SIG-M5 treated with dmso at 0.1 percent for 504 hours (cell line): ENCODE measurements around the gene MPPED1.

Experiments used
- DNase-seq: peaks from one replicate; lab custom pipeline; 2025; ENCODE audit not compliant: unreplicated experiment; lab: John Stamatoyannopoulos, UW

Gene MPPED1

DNA sequence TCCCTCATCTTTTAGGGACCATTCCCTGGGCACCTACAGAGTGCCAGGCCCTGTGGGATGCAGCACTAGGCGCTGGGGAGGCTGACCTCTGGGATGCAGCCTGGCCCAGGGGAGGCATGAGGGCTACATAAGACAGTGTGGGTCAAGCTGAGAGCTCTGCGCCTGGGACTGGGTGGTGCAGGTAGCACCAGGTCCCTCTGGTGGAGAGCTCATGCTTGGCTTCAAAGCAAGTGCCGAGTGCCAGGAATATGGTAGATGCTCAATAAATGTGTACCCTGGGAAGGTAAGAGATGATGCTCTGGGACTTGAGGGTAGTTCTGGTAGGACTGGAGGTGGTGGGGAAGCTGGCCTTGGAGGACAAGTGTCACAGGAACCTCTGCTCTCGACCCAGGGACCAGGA lies 2.0 kb upstream of the MPPED1 start:
- no peak for DNase-seq

GRCh38 chr22:43411040-43411868 lies 560 bp upstream of the MPPED1 start:
- no peak for DNase-seq

DNA sequence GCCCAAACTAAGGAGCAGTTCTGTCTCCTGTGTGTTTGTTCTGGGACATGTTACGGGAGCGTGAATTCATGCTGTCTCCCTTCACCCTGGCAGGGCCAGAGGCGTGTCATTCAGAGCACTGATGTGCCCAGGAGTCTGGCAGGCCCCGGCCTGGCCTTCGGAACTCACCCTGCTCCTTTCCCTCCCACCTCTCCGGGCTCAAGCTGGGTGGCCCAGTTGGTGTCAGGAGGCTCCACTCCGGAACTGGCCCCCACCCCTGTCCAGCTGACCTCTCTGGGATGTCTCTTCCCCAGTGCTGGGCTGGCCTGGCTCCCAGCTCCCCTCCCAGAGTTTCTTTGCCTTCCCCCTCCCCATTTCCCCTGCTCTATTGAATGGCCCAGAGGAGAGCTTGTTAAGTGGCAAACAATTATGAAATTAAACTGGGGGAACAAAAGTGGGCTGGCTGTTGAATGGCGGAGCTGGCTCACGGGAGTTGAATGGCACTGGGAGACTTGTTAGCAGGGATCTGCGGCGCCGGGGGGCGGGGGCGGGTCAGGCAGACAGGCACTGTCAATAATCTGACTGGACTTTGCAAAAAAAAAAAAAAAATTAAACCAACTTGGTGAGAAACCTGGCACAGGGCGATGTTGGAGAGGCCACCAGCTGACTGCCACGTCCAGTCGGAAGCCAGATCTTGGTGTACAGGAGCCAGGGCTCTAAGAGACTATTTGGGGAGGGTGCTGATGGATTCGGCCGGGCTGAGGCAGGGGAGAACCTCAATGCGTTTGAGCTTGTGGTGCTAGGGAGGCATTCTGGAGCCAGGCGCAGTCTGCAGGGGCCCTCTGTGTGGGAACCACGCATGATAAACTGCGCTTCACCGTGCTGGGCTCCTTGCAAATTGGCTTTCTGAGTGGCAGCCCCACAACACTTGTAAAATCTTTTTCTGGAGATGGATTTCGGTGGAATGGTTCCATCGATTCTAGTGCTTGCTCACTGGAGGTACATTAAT lies 1.3 kb downstream of the MPPED1 start:
- DNase-seq: no peak

GRCh38 chr22:43413826-43414225 lies 2.0 kb downstream of the MPPED1 start:
- DNase-seq: no peak

- no peak for DNase-seq
These were observed 3.9 kb downstream of the MPPED1 start for GRCh38 chr22:43415681-43416080.

DNA sequence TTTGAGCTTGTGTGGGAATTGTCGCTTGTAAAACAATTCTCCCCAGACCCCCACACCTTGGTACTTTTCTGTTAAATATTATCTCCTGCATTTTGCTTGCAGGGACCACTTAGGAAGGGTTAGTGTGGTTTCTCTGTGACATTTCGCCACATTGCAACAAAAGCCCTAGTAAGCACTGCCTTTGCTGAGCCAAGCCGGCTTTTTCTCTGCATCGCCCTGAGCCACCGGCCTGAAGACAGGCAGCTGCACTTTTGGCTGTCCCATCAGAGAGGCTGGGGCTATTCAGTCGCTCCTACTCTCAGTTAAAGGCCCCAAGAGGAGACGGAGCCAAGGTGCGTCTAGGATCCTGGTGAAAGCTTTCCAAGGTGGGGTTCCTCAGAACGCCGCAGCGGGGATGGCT lies 5.7 kb downstream of the MPPED1 start:
- DNase-seq: no peak

DNA sequence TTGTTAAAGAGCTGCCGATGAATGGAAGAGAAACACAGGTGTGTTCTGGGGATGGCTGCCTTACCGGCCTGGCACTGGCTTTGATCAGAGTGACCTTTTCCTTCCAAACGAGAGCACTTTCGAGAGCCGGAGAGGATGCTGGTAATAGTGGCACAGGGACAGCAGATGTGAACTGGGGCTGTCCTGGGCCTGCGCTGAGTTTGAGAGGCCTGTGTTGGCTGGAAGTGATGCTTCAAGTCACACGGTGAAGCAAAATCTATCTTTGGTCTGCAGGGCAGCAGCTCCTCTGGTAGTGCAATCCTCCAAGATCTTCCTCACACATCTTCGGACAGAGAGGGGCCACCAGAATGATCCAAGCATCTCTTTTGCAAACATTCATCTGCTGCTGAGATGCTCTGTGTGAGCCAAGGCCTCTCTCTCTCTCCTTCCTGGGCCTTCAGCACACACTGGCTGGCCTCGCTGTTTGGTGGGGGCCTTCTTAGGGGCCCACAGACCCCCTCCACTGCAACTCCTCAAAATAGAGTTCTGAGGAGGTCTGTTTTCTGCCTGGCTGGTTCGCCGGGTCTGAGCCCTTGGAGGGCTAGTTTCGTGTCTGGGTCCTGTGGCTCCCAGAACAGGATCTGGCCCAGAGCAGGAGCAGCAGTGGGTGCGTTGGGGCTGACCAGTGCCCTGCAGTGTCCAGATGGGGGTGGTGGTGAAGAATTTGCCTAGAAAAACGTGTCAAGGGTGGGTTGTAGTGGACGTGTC lies 6.4 kb downstream of the MPPED1 start:
- DNase-seq: no peak

DNA sequence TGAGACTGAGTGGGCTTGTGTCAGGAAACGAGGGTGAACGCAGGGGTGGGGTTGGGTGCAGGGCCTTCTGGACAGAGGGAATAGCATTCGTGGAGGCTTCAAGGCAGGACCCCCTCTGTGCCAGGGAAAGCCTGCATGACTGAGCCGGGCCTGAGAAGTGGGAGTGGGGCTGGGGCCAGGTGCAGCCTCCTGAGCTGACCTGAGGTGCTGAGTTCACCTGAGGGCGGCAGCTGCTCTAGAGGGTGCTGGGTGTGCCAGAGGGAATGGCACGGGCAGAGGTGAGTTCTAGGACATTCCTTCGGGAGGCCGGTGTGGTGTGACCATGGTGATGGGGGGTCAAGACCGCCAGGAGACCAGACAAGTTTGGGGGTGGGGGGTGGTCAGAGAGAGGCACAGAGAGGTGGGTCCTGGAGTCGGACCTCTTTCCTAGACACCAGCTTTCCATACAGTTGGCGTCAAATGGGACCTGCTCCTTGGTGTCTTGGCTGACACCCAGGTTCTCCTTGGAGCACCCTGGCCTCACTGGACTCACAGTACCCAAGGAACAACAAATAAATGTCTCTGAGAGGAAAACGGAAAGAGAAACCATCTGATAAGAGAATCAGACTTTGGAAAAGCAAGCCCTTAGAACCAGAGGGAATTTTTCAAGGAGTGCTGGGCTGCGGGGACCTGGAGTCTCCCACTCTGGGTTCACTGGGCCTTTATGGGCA lies 7.7 kb downstream of the MPPED1 start:
- no peak for DNase-seq

GRCh38 chr22:43421046-43421665 lies 9.3 kb downstream of the MPPED1 start:
- DNase-seq: no peak

GRCh38 chr22:43421914-43422615 lies 10.3 kb downstream of the MPPED1 start:
- no peak for DNase-seq

DNA sequence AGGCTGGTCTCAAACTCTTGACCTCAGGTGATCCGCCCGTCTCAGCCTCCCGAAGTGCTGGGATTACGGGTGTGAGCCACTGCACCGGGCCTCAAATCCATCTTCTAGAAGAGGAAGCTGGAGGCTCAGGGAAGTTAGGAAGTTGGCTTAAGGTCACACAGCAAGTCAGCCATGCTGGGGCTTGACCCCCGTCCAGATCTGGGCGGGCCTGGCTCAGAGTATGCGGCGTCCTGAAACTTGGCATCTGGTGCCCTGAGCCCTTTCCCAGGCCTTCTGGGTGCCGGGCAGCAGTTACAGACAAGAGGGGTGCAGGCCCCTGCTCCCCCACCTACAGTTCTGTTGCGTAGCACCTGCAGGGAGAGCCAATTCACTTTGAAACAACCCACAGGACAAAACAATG lies 11.2 kb downstream of the MPPED1 start:
- DNase-seq: no peak

DNA sequence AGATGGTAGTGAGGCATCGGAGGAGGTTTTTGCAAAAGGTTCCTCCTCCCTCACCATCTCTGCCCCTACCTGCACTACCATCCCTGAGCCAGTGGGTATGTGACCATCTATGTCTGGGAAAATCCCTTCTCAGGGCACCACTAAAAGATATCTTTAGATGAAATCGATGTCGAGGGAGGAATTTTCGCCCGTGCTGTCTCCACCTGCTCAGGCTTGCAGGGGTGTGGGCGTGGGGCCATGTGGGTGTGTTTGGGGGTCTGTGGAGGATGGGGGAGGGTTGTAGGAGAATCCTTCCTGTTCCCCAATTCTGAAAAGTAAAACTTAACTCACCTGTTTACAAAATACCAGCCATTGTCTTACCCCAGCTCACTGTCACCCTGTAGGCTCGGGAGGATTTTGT lies 12.4 kb downstream of the MPPED1 start:
- no peak for DNase-seq

- no peak for DNase-seq
These were observed 13.1 kb downstream of the MPPED1 start for GRCh38 chr22:43424666-43425630.

DNA sequence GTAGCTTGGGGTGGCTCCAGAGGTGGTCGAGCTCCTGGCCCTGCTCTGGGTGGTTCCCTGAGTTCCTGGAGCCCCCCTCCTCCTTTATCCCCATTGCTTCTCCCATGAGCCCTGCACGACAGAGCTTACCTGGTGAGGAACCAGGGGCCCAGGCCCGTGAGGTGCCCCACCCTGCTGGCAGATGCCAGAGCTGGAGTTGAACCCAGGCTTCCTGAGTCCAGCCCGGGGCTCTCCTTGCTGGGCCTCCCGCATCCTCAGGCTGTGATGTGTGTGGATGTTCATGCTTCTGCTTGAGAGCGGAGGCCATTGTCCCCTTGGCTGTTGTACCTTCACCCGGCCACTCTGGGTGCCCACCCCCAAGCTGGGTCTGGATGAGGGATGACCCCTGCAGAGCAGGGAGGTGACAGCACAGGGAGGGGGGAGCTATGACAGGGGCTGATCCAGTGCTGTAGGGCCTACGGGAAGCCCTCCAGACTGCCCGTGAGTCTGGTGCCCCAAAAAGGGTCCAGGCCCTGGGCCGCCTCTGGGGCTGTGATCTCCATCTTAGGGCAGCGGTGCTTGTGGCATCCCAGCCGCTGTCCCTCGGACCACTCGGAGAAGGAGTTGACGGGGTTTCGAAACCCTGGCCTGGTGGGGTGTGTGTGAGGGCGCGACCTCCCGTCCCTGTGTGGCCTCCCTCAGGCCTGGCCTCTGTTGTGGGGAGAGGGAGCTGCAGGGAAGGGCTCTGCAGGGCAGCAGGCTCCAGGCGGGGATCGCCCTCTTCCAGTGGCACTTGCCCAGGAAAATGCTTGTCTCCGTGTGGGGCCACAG lies 14.4 kb downstream of the MPPED1 start:
- DNase-seq: no peak

- no peak for DNase-seq
These were observed 15.0 kb downstream of the MPPED1 start for GRCh38 chr22:43426816-43427215.

DNA sequence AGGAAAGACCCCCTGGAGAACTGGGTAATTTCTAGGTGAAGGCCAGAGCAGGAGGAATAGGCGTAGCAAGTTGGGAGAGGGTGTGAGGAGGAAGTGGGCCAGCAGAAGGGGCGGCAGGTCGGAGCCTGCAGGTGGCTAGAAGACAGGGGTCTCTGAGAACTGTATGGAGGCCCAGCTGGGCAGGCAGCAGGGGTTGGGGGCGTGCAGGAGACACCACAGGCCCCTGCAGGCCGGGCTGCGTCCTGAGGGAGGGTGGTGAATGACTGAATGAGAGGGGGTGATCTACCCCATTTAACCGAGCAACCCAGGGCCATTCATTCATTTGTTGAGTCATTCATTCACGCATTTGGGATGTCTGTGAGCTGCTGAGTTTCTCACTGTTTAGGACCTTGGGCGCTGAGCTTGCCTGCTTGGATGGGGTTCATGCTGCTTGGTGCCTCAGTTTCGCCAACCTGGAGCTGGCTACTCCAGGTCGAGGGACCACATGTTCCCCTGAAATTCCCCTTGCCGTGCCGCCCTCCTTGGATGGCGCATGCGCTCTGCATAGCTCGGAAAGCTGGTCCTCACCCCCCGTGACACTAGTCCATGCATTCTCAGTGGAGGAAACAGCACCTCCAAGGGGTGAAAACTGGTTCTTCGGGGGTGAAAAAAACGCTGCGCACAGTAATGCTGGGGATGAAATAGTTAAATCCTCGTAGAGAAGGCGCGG lies 15.6 kb downstream of the MPPED1 start:
- DNase-seq: no peak

DNA sequence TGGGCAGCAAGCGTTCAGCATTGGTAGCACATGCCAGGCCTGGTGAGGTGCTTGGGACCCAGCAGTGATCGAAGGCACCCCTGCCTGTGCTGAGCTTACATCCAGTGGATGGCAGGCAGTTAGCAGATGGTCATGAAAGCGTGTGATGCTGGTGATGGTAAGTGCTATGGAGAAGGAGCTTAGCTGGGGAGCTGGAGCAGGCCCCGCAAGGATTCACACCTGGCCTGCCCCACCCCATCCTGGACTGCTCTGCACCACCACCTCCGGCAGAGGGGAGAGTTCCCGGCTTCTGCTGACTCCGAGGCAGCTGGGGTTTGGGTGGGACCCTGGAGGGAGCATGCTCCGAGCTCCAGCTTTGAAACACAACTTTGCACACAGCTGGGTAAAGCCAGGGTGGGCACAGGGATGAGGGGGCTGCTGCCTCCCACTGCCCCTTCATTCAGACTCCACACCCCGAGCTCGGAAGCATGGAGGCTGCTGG lies 16.2 kb downstream of the MPPED1 start:
- DNase-seq: no peak
